WTC11 (cell line): Measurements from ENCODE around the gene UGT1A9. TPM values are rescaled to one million over a fixed set of nuclear protein-coding genes. Genes with fewer than 3 reads are reported as not detected.

ENCODE experiments used
- ATAC-seq: fragments of 200-7000 bp; cut with Tn5 transposase; 2 replicates; pipeline ENCODE4 v1.10.0; 2021; ENCODE audit warnings: mild to moderate bottlenecking, moderate library complexity
- CTCF ChIA-PET: fragments of 300-600 bp; sonication (Branson Sonifier 250); formaldehyde crosslinking; loops from one replicate; lab custom pipeline; 2021; ENCODE audit warnings: antibody characterized with exemption; lab: Charles Lee
- POLR2A ChIA-PET: fragments of 350-600 bp; sonication (Branson Sonifier 250); formaldehyde crosslinking; loops from one replicate; lab custom pipeline; 2021; ENCODE audit warnings: antibody characterized with exemption; lab: Charles Lee
- DNase-seq: peaks from one replicate; pipeline ENCODE4 v3.0.0; 2021; ENCODE audit warnings: low spot score
- H3K27ac Mint-ChIP-seq: 2 replicates; pipeline ENCODE4 v1.8.0; 2021; ENCODE audit warnings: mixed read lengths
- H3K27me3 Mint-ChIP-seq: 2 replicates; pipeline ENCODE4 v1.8.0; 2021; ENCODE audit warnings: low read depth, mild to moderate bottlenecking, moderate library complexity, mixed read lengths
- H3K36me3 Mint-ChIP-seq: 2 replicates; pipeline ENCODE4 v1.8.0; 2021; ENCODE audit warnings: mixed read lengths
- H3K4me1 Mint-ChIP-seq: 2 replicates; pipeline ENCODE4 v1.8.0; 2022; ENCODE audit warnings: mixed read lengths
- H3K4me3 Mint-ChIP-seq: 2 replicates; pipeline ENCODE4 v1.8.0; 2021; ENCODE audit warnings: mild to moderate bottlenecking, moderate library complexity, mixed read lengths
- H3K9me3 Mint-ChIP-seq: 2 replicates; pipeline ENCODE4 v1.8.0; 2021; ENCODE audit warnings: mixed read lengths
- AFF4 ChIP-seq: sonication (generic); formaldehyde crosslinking; IDR thresholded peaks from 2 replicates; pipeline ENCODE4 v1.8.1; 2023; ENCODE audit warnings: mild to moderate bottlenecking, missing genetic modification reagents, borderline replicate concordance
- ARID4B ChIP-seq: sonication (generic); formaldehyde crosslinking; IDR thresholded peaks from 2 replicates; pipeline ENCODE4 v1.8.0; 2023; ENCODE audit warnings: missing genetic modification reagents, mild to moderate bottlenecking, borderline replicate concordance
- ATF1 ChIP-seq: sonication (generic); formaldehyde crosslinking; IDR thresholded peaks from 2 replicates; pipeline ENCODE4 v1.8.1; 2023; ENCODE audit warnings: mild to moderate bottlenecking, moderate library complexity, missing genetic modification reagents
- CREB1 ChIP-seq: sonication (generic); formaldehyde crosslinking; IDR thresholded peaks from 2 replicates; pipeline ENCODE4 v1.8.0; 2023; ENCODE audit warnings: mild to moderate bottlenecking, missing genetic modification reagents
- E2F4 ChIP-seq: sonication (generic); formaldehyde crosslinking; IDR thresholded peaks from 2 replicates; pipeline ENCODE4 v1.8.1; 2022; ENCODE audit warnings: low read depth, mild to moderate bottlenecking, moderate library complexity, missing genetic modification reagents, borderline replicate concordance
- FOXP4 ChIP-seq: sonication (generic); formaldehyde crosslinking; IDR thresholded peaks from 2 replicates; pipeline ENCODE4 v1.8.0; 2022; ENCODE audit warnings: mild to moderate bottlenecking, missing genetic modification reagents
- HMGA2 ChIP-seq: fragments of 250-450 bp; sonication (Bioruptor Pico); IDR thresholded peaks from 2 replicates; pipeline ENCODE4 v1.4.0; 2021; ENCODE audit warnings: mild to moderate bottlenecking, moderate library complexity
- KAT7 ChIP-seq: sonication (generic); formaldehyde crosslinking; IDR thresholded peaks from 2 replicates; pipeline ENCODE4 v1.8.1; 2023; ENCODE audit warnings: missing genetic modification reagents, mild to moderate bottlenecking, borderline replicate concordance
- MLX ChIP-seq: sonication (generic); formaldehyde crosslinking; IDR thresholded peaks from 2 replicates; pipeline ENCODE4 v1.8.1; 2023; ENCODE audit warnings: mild to moderate bottlenecking, missing genetic modification reagents, moderate library complexity
- MXD4 ChIP-seq: fragments of 250-450 bp; sonication (Bioruptor Pico); IDR thresholded peaks from 2 replicates; pipeline ENCODE4 v1.8.0; 2021; ENCODE audit warnings: mild to moderate bottlenecking, moderate library complexity, borderline replicate concordance
- OVOL2 ChIP-seq: fragments of 250-450 bp; sonication (Bioruptor Pico); IDR thresholded peaks from 2 replicates; pipeline ENCODE4 v1.9.0; 2021; ENCODE audit warnings: mild to moderate bottlenecking, borderline replicate concordance
- PRRX2 ChIP-seq: fragments of 250-450 bp; sonication (Bioruptor Pico); IDR thresholded peaks from 2 replicates; pipeline ENCODE4 v1.8.0; 2021; ENCODE audit warnings: mild to moderate bottlenecking
- RORB ChIP-seq: fragments of 250-450 bp; sonication (Bioruptor Pico); IDR thresholded peaks from 2 replicates; pipeline ENCODE4 v1.9.0; 2021; ENCODE audit warnings: mild to moderate bottlenecking
- SMAD3 ChIP-seq: sonication (generic); formaldehyde crosslinking; IDR thresholded peaks from 2 replicates; pipeline ENCODE4 v1.8.0; 2022; ENCODE audit warnings: missing genetic modification reagents, mild to moderate bottlenecking, borderline replicate concordance
- SOX15 ChIP-seq: fragments of 250-450 bp; sonication (Bioruptor Pico); IDR thresholded peaks from 2 replicates; pipeline ENCODE4 v1.9.0; 2021; ENCODE audit warnings: mild to moderate bottlenecking
- SP1 ChIP-seq: sonication (generic); formaldehyde crosslinking; conservative IDR thresholded peaks from 2 replicates; pipeline ENCODE4 v1.8.1; 2022; ENCODE audit warnings: missing genetic modification reagents
- USF1 ChIP-seq: sonication (generic); formaldehyde crosslinking; IDR thresholded peaks from 2 replicates; pipeline ENCODE4 v1.8.0; 2022; ENCODE audit warnings: mild to moderate bottlenecking, missing genetic modification reagents
- ZMAT4 ChIP-seq: fragments of 250-450 bp; sonication (Bioruptor Pico); IDR thresholded peaks from 2 replicates; pipeline ENCODE4 v1.9.0; 2021; ENCODE audit warnings: mild to moderate bottlenecking
- ZNF281 ChIP-seq: sonication (generic); formaldehyde crosslinking; IDR thresholded peaks from 2 replicates; pipeline ENCODE4 v1.8.0; 2023; ENCODE audit warnings: mild to moderate bottlenecking, missing genetic modification reagents
- ZNF416 ChIP-seq: fragments of 250-450 bp; sonication (Bioruptor Pico); IDR thresholded peaks from 2 replicates; pipeline ENCODE4 v1.9.0; 2021; ENCODE audit warnings: mild to moderate bottlenecking, inconsistent platforms
- total RNA-seq: library from RNA; stranded (reverse); gene quantifications from 3 replicates; pipeline ENCODE4 v1.2.3, GENCODE V29; 2021

UGT1A9 gene
- total RNA-seq, 1 experiment from 2014 or later, result not detected

- H3K4me3 Mint-ChIP-seq, result no peak overlapping the region
- no peak for TF ChIP-seq OVOL2 (CRISPR knock-in tag)
- no peak for TF ChIP-seq SP1
- TF ChIP-seq MLX (CRISPR knock-in tag), result no peak
- TF ChIP-seq MXD4, result no peak
- no peak for TF ChIP-seq SMAD3 (CRISPR knock-in tag)
- TF ChIP-seq AFF4, result no peak
- no peak for TF ChIP-seq ZMAT4
- no peak for TF ChIP-seq CREB1
- TF ChIP-seq ATF1 (CRISPR knock-in tag), result no peak
- TF ChIP-seq ZNF281 (CRISPR knock-in tag), result no peak
- TF ChIP-seq USF1, result no peak
- peaks cover 8% of the 10 kb centered on the region for H3K36me3 Mint-ChIP-seq
- POLR2A ChIA-PET, result no interaction called here
- ATAC-seq (no peak), DNase-seq (no peak)
- no peak overlapping the region for H3K27ac Mint-ChIP-seq
- H3K27me3 Mint-ChIP-seq, result no peaks in the 10 kb centered on the region
- H3K4me1 Mint-ChIP-seq, result no peaks in the 10 kb centered on the region
- peaks cover 47% of the 10 kb centered on the region for H3K9me3 Mint-ChIP-seq
- CTCF ChIA-PET, result interaction anchor here (1.0 kb wide), 1 partner anchor 82 kb away, joined by 3 read pairs; no protein-coding TSS in a partner anchor
These were observed 103.7 kb downstream of the UGT1A9 start for GRCh38 chr2:233775414-233775813.

GRCh38 chr2:233778030-233778429 lies 106.3 kb downstream of the UGT1A9 start, which contains the start of gene MROH2A:
MROH2A (plus strand) TSS chr2:233778330; CDS start chr2:233779359, 1,029 bp downstream.
- DNase-seq, result no peak
- H3K4me3 Mint-ChIP-seq, result no peak within 1 kb of the TSS
- ChIA-PET POLR2A (no interaction called here), CTCF (no interaction called here)
- no peak for ATAC-seq
- H3K4me1 Mint-ChIP-seq, result no peaks in the 10 kb centered on the region
- peaks cover 47% of the 10 kb centered on the region for H3K9me3 Mint-ChIP-seq
- H3K27me3 Mint-ChIP-seq, result no peaks in the 10 kb centered on the region; the same call in 1 of the 2 replicates
- H3K27ac Mint-ChIP-seq, result no peak within 1 kb of the TSS
- peaks cover 8% of the 10 kb centered on the region for H3K36me3 Mint-ChIP-seq
- no peak for TF ChIP-seq KAT7 (CRISPR knock-in tag)
- TF ChIP-seq ZNF416 (CRISPR knock-in tag), result no peak
- TF ChIP-seq E2F4, result no peak
- TF ChIP-seq SP1, result no peak
- no peak for TF ChIP-seq ARID4B (CRISPR knock-in tag)
- no peak for TF ChIP-seq FOXP4 (CRISPR knock-in tag)
- no peak for TF ChIP-seq PRRX2
- no peak for TF ChIP-seq HMGA2 (CRISPR knock-in tag)
- TF ChIP-seq RORB (CRISPR knock-in tag), result no peak
- no peak for TF ChIP-seq SOX15 (CRISPR knock-in tag)
